HG03196 (cell line): Measurements from ENCODE around the gene KRTCAP2.
"Not testable (repeated sequence)": the region's sequence is repeated elsewhere in the genome, so short reads cannot be mapped to it uniquely, and the experiment has no call there.

Source experiments
- ATAC-seq: cut with Tn5 transposase; IDR thresholded peaks from one replicate; pipeline ENCODE4 v1.9.1; 2021; ENCODE audit not compliant: unreplicated experiment

Gene KRTCAP2

GRCh38 chr1:155172732-155173477 is at the start of gene KRTCAP2:
TSS of gene KRTCAP2 (minus strand) at chr1:155173304. CDS start at chr1:155173224, 80 bp downstream.
- ATAC-seq = peak; percentile 68

DNA sequence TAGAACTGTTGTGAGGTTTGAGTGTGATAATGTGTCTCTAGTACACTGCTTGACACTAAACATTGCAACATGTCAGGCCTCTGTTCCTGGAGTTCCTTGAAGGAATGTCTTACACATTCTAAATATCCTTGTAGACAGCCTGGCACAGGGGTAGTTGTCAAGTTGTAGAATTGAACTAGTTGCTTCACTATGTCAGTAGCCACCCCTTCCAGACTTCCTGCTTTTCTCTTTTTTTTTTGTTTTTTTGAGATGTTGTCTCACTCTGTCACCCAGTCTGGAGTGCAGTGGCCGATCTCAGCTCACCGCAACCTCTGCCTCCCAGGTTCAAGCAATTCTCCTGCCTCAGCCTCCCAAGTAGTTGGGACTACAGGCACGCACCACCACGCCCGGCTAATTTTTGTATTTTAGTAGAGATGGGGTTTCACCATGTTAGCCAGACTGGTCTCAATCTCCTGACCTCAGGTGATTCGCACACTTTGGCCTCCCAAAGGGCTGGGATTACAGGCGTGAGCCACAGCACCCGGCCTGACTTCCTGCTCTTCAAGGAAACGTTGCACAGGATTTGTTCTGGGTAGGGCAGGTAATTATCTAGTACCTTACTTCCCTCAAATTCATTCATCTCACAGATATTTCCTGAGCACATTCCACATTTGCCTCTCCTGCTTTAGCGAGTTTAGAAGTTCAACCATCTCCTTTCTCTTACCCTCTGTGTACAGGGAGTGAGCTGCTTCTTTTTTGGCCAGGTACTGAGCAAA is 47.3 kb upstream of the KRTCAP2 start:
- not testable (repeated sequence) for ATAC-seq

DNA sequence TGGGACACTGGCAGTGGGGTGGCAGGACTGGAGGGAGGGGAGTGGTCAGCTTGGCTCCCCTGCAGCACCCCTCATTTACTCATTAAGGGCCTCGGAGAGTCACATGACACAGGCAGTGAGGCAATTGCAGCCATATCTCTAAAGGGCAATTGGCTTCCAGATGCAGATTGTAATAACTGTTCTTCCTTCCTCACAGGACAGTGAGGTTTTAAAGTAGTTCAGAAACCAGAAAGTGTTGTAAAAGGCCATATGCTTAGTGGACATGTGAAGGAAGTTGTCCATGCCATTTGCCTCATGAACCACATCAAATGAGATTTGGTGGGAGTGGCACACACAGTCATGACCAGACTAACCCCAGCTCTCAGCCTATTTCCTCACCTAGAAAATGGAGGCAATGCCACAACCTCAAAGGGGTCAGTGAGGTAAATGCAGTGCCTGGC is 46.5 kb upstream of the KRTCAP2 start:
- ATAC-seq = no peak

- no peak for ATAC-seq
These were observed 45.9 kb upstream of the KRTCAP2 start for GRCh38 chr1:155218854-155219591.

DNA sequence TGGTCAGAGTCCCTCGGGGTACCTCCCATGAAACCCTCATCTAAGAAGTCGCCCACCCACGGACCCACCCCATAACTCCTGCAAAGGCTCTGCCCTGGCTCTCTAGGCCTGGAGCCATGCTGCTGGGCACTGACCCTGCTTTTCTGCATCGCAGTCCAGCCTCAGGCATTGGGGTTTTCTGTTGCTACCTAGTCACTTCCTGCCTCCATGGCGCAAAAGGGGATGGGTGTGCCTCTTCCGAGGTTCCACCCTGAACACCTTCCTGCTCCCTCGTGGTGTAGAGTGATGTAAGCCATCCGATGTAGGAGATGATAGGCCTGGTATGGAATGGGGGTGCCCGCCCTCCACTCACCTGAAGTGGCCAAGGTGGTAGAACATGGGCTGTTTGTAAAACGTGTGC is 41.6 kb upstream of the KRTCAP2 start:
- not testable (repeated sequence) for ATAC-seq

DNA sequence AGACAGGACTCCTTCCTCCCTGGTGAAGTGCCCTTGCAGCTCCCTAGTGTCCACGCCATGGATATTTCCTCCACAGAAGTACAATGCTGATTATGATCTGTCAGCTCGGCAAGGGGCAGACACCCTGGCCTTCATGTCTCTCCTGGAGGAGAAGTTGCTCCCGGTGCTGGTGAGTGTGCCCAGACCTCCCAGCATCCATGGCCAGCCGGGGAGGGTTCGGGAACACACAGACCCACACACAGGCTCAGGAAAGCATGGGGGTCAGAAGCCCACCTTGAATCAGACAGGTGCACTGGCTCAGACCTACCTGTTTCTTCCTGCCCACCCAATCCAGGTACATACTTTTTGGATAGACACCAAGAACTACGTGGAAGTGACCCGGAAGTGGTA is 38.9 kb upstream of the KRTCAP2 start:
- ATAC-seq = not testable (repeated sequence)

- not testable (repeated sequence) for ATAC-seq
These were observed 38.4 kb upstream of the KRTCAP2 start for GRCh38 chr1:155211381-155212050.

- ATAC-seq = no peak
These were observed 37.4 kb upstream of the KRTCAP2 start for GRCh38 chr1:155210314-155211104.

- no peak for ATAC-seq
These were observed 36.2 kb upstream of the KRTCAP2 start for GRCh38 chr1:155209312-155209721.

DNA sequence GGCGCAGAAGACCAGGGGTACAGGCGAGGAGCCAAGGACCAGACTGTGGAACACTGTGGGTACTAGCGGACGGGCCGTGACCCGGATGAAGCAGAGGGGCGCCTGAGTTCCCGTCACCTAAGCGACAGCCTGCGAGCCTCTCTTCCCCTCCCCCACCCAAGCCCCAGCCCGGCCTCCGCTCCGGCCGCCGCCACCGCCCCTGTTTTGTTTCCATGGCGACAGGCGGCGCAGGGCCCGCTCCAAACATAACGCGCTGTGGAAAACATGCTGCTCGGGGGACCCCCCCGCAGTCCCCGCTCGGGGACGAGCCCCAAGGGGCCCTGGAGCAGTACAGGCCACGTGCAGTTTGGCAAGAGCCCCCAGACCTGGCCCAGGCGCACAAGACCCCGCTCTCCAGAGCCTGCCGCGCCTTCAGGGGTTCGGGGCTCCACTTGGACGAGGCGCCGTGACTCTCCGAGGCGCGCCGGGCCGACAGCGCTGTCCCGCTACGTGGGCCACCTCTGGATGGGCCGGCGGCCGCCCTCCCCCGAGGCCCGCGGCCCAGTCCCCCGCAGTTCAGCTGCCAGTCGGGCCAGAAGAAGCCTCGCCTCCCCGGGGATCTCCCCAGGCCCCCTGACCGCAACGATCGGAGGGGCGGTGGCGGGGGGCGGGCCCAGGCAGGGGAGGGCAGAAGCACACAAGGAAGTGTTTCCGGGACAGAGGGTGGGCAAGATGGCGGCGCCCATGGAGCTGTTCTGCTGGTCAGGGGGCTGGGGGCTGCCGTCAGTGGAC is 35.6 kb upstream of the KRTCAP2 start, which contains the start of gene MTX1:
Gene MTX1 (plus strand): TSS at position 155 of the 771 bp plus-strand sequence. CDS start 110 bp downstream, at position 265.
- peak; percentile 62 for ATAC-seq

GRCh38 chr1:155207806-155208540 is 34.9 kb upstream of the KRTCAP2 start, which contains the start of gene THBS3:
TSS of gene THBS3 (minus strand) at chr1:155207897. CDS start at chr1:155207876, 21 bp downstream.
- no peak for ATAC-seq

GRCh38 chr1:155206891-155207805 is 34.0 kb upstream of the KRTCAP2 start:
- ATAC-seq = no peak

GRCh38 chr1:155205969-155206593 is 33.0 kb upstream of the KRTCAP2 start:
- no peak for ATAC-seq

- ATAC-seq = no peak
These were observed 31.9 kb upstream of the KRTCAP2 start for GRCh38 chr1:155205035-155205434.

GRCh38 chr1:155202731-155203515 is 29.8 kb upstream of the KRTCAP2 start:
- no peak for ATAC-seq

DNA sequence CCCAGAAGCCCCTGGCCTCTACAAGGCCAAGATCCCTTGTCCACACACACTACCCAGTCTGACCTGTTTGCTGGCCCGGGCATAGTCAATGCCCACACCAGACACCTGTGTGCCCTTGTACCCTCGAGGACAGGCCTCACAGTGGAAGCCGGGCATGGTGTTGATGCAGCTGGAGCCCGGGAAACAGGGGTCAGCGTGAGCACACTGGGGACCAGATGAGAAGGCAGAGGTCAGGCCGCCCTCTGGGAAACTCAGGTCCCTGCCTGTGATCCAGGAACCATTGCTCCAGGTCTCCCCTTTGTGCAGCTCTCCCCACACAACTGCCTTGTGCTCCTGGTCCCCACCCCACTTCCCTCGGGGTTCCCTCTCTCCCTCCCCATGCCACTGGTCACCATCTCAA is 29.1 kb upstream of the KRTCAP2 start:
- ATAC-seq = no peak
